HG02623 (cell line): Measurements from ENCODE around the gene CNOT9.
"Not testable (repeated sequence)": the region's sequence is repeated elsewhere in the genome, so short reads cannot be mapped to it uniquely, and the experiment has no call there.

ENCODE experiments used
- ATAC-seq: cut with Tn5 transposase; IDR thresholded peaks from one replicate; pipeline ENCODE4 v1.9.1; 2021; ENCODE audit warnings: moderate library complexity; ENCODE audit not compliant: unreplicated experiment

The CNOT9 gene

DNA sequence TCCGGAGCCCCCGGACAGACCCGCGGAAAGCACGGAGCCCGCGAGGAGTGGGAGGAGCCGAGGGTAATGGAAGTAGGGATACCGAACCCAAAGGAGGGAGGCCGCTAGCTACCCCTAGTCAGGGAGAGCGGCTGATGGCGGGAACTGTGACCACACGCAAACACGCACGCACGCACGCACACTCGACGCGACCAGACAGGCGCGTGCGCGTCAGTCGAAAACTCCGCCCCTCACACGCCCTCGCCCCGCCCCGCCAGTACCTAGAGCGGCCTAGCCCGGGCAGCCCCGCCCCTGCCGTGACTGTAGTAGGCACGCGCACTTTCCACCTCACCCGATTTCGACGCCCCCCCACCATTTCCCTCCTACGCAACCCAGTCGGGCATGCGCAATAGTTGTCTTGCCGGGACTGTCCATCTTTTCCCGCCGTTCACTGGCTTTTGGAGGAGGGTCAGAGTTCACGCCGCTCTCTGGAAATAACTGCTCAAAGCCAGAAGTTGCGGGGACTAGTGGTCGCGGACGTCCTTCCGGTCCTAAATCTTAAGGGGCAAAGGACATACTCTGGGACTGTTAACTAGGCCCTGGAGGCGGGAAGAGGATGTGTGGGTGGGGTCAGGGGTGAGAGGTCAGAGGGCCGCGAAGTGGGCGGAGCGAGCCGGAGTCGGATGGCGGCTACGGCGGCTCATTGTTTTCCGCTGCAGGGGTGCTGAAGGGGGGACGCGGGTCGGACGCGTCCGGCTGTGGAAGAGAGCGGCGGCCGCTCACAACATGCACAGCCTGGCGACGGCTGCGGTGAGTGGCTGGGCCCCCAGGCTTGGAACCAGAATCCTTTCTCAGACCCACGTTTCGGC lies at the start of gene CNOT9, which contains the start of gene USP37:
CNOT9 (plus strand) TSS at position 650 of the 848 bp plus-strand sequence; CDS start at position 766, 116 bp downstream.
USP37 (minus strand) TSS at position 162 of the 848 bp plus-strand sequence. CDS start 9,698 bp downstream, outside the sequence.
- peak; percentile 68 for ATAC-seq

GRCh38 chr2:218518876-218519275 lies 49.8 kb upstream of the CNOT9 start:
- ATAC-seq: no peak

- ATAC-seq: no peak
Observed at GRCh38 chr2:218523651-218524050, 45.0 kb upstream of the CNOT9 start.

DNA sequence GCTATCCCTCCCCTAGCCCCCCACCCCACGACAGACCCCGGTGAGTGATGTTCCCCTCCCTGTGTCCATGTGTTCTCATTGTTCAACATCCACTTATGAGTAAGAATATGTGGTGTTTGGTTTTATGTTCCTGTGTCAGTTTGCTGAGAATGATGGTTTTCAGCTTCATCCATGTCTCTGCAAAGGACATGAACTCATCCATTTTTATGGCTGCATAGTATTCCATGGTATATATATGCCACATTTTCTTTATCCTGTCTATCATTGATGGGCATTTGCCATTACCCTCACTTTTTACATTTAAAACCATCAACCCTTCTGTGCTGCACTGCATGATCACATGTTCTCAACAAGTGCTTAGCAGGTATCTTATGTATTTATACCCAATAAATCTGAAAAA lies 40.2 kb upstream of the CNOT9 start:
- ATAC-seq: not testable (repeated sequence)

GRCh38 chr2:218529990-218530389 lies 38.6 kb upstream of the CNOT9 start:
- ATAC-seq: no peak

- ATAC-seq: no peak
Observed at GRCh38 chr2:218536804-218537494, 31.7 kb upstream of the CNOT9 start.

GRCh38 chr2:218540015-218540414 lies 28.6 kb upstream of the CNOT9 start:
- ATAC-seq: no peak

- no peak for ATAC-seq
Observed at GRCh38 chr2:218546012-218546411, 22.6 kb upstream of the CNOT9 start.

DNA sequence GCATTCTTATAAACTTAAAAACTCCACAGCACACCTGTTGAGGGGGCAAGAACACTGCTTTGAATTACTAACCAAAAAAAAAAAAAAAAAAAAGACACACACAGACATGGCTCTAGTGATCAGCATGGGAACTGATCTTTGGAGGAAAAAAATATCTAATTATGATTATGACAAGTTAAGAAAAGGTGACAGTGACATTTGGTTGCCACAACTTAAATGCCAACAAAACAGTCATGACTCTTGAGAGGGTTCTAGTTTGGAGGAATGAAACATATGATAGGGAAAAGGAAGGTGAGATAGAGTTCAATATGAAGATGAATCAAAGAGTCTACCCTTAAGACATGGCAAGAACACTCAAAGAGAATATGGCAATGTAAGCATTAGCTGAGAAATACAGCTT lies 21.1 kb upstream of the CNOT9 start:
- no peak for ATAC-seq

DNA sequence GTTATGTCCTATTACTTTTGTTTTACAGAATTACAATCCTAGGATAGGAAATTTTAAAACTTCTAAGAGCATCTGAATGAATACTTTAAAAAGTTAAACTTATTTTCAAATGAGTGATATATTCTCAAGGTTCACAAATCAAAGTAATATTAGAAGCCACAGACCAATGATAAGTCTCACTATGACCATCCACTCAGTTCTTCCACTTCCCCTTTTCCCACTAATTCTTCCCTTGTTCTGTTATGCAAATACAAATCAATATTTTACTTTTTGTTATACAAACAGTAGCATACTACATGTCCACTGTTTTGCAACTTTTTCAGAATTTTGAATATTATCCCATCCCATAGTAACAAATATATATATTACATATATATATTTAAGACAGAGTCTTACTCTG lies 20.7 kb upstream of the CNOT9 start:
- ATAC-seq: no peak

- not testable (repeated sequence) for ATAC-seq
Observed at GRCh38 chr2:218554225-218554624, 14.4 kb upstream of the CNOT9 start.

- ATAC-seq: no peak
Observed at GRCh38 chr2:218555527-218555926, 13.1 kb upstream of the CNOT9 start.

- ATAC-seq: no peak
Observed at GRCh38 chr2:218557941-218558340, 10.7 kb upstream of the CNOT9 start.

DNA sequence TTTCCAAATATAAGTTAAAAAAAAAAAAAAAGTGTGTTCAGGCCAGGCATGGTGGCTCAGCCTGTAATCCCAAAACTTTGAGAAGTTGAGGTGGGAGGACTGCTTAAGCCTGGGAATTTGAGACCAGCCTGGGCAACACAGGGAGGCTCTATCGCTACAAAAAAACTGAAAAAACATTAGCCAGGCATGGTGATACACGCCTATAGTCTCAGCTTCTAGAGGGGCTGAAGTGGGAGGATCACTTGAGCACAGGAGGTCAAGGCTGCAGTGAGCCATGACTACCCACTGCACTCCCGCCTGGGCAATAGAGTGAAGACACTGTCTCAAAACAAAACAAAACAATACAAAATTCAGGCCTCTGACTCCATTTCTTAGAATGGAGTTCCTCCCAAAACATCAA lies 9.7 kb upstream of the CNOT9 start:
- no peak for ATAC-seq

- no peak for ATAC-seq
Observed at GRCh38 chr2:218564056-218564455, 4.6 kb upstream of the CNOT9 start.

DNA sequence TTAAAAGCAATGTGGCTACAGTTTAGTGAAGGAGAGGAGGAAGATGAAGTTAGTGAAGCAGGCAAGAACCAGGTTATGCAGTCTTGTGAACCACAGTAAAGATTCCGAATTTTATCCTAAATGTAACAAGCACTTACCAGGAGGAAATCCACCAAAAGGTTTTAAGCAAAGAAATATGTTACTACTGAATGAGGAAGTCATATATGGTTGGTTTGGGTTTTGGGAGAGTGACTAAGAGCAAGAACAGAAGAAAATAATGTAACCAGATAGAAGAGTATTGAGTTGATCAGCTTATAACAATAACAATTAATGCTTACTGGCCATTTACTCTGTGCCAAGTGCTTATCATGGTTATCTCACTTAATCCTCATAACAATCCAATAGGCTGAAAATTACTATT lies 2.3 kb upstream of the CNOT9 start:
- ATAC-seq: no peak

GRCh38 chr2:218567797-218568189 lies 846 bp upstream of the CNOT9 start:
- ATAC-seq: peak; percentile 29

DNA sequence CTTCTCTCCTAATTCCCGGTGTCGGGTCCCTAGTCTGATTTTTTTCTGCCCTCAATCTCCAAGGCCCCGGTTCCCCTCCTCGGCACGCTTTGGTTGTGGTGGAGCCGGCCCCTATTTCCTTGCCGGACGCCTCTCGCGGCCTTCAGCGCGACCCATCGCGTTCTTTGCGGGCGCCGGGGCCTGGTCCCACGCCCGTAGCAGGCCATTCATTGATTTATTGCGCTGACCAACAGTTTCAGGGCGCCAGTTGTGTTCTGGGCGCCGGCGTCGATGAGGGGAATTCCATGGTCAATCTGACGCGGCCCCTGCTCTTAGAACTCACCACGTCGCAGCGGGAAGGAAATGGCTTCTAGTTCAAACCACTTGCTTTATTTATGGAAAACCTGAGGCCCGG lies 396 bp downstream of the CNOT9 start:
- ATAC-seq: peak; percentile 27

DNA sequence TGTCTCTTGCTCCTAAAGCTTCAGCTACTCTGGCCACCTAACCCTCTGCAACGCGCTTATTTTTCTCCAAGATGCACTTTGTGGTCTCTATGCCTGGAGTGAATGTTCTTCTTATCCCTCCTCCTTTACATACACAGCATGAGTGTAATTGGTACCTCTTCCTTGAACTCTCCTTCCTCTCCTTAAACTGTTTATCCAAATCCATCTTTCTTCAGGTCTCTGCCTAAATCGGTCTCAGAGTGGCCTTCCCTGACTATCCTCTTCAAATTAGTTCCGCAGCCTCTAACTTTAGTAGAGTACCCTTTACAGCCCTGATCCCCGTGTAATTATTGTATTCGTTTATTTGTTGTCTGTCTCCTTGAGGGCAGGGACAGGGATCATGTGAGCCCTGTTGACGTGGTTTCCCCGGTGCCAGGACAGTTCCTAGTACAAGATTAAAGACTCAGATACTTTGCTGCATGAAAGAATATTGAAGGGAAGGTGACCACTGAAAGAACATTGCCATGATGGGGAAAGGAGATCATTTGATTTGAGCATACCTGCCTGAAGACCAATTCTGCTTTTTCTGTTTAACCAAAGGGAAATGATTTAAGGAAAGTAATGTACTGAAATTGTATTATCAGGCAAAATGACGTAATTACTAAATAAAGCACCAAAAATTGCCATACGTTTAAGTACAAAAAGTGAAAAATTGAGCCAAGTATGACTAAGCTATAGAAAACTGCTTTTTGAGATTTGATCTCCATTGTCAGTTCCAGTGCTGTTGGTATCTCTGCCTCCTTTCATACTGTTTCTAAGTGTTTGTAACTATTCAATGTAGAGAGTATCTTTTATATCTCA lies 1.2 kb downstream of the CNOT9 start:
- no peak for ATAC-seq

- ATAC-seq: no peak
Observed at GRCh38 chr2:218570850-218571249, 2.2 kb downstream of the CNOT9 start.

- no peak for ATAC-seq
Observed at GRCh38 chr2:218576854-218577253, 8.2 kb downstream of the CNOT9 start.
